Dendritic cell treated with granulocyte-macrophage colony-stimulating factor and Interleukin-4, amounts not matched to agents 40 ng/mL and 50 ng/mL, for 4 days (primary cell): ENCODE measurements around the gene AS3MT.
"Not testable (repeated sequence)": the region's sequence is repeated elsewhere in the genome, so short reads cannot be mapped to it uniquely, and the experiment has no call there.

Experiments
- H3K27ac Mint-ChIP-seq: one replicate; pipeline ENCODE4 v1.8.0; 2022; ENCODE audit warnings: mild to moderate bottlenecking, mixed read lengths
- H3K27me3 Mint-ChIP-seq: one replicate; pipeline ENCODE4 v1.8.0; 2022; ENCODE audit warnings: mild to moderate bottlenecking, mixed read lengths
- H3K36me3 Mint-ChIP-seq: one replicate; pipeline ENCODE4 v1.8.0; 2022; ENCODE audit warnings: low read depth, mixed read lengths
- H3K4me1 Mint-ChIP-seq: one replicate; pipeline ENCODE4 v1.8.0; 2022; ENCODE audit warnings: low read depth, mixed read lengths
- H3K4me3 Mint-ChIP-seq: one replicate; pipeline ENCODE4 v1.8.0; 2022; ENCODE audit warnings: mild to moderate bottlenecking, moderate library complexity, mixed read lengths
- H3K9me3 Mint-ChIP-seq: one replicate; pipeline ENCODE4 v1.8.0; 2022; ENCODE audit warnings: mixed read lengths
- intact Hi-C: fragments of 100-400 bp; cut with micrococcal nuclease; formaldehyde crosslinking; loops from one replicate; pipeline ENCODE4 v1.15.0; 2022

Gene AS3MT, protein sequence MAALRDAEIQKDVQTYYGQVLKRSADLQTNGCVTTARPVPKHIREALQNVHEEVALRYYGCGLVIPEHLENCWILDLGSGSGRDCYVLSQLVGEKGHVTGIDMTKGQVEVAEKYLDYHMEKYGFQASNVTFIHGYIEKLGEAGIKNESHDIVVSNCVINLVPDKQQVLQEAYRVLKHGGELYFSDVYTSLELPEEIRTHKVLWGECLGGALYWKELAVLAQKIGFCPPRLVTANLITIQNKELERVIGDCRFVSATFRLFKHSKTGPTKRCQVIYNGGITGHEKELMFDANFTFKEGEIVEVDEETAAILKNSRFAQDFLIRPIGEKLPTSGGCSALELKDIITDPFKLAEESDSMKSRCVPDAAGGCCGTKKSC

DNA sequence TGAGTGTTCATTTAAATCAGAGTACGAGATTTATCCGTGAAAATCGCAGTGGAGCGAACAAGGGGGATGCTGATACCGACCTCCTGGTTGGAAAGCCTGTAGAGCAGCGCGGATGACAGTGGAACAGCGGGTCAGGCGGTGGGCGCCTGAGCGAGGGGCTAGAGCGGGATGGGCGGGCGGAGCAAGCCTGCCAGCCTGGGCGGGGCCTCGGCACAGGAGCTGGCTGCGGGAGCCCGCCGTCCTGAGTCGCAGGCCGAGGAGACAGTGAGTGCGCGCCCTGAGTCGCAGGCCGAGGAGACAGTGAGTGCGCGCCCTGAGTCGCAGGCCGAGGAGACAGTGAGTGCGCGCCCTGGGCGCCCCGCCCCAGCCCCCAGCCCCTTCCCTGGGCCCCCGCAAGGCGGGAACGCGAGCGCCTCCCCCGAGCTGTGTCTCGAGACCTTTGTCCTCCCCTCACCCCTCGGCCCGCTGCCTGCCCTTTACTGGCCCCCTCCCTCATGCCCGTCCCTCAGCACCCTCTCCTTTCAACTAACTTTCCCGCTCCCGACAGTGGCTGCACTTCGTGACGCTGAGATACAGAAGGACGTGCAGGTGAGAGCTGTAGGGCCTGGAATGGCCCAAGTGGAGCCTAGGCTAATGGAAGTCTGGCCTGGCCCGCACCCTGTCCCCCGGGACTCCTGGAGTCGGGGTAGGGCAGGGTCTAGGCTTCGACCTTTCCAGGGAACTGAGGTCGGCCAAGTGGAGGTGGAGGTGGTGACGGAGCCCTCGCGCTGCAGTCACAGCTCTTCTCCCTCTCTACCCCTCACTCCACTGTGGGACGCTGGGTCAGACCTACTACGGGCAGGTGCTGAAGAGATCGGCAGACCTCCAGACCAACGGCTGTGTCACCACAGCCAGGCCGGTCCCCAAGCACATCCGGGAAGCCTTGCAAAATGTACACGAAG, at the start of gene AS3MT:
AS3MT (plus strand) TSS at position 213 of the 941 bp plus-strand sequence; CDS start at position 336, 123 bp downstream.
- H3K36me3 Mint-ChIP-seq, result peaks cover 11% of the 10 kb centered on the region
- H3K27ac Mint-ChIP-seq, result no peak within 1 kb of the TSS
- H3K27me3 Mint-ChIP-seq, result peaks cover 44% of the 10 kb centered on the region
- H3K4me3 Mint-ChIP-seq, result no peak within 1 kb of the TSS
- intact Hi-C loops, result no loop called here
- H3K4me1 Mint-ChIP-seq, result peaks cover 12% of the 10 kb centered on the region
- no peaks in the 10 kb centered on the region for H3K9me3 Mint-ChIP-seq

DNA sequence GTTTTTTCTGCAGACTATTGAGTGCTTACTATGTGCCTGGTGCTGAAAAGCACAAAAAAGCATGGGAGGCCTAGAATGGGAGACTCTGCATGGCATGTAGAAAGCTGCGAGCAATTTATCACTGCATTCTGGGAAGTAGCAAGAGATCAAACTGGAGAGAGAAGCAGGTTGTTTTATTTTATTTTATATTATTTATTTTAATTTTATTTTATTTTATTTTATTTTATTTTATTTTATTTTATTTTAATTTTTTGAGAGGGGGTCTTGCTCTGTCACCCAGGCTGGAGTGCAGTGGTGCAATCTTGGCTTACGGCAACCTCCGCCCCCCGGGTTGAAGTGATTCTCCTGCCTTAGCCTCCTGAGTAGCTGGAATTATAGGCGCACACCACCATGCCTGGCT, 49.3 kb upstream of the AS3MT start:
- Mint-ChIP-seq H3K4me1 (peaks cover 54% of the 10 kb centered on the region), H3K27ac (peak overlapping the region; percentile 95), H3K36me3 (peaks cover 12% of the 10 kb centered on the region)
- intact Hi-C loops, H3K9me3 Mint-ChIP-seq, H3K27me3 Mint-ChIP-seq, H3K4me3 Mint-ChIP-seq: not testable (repeated sequence)

DNA sequence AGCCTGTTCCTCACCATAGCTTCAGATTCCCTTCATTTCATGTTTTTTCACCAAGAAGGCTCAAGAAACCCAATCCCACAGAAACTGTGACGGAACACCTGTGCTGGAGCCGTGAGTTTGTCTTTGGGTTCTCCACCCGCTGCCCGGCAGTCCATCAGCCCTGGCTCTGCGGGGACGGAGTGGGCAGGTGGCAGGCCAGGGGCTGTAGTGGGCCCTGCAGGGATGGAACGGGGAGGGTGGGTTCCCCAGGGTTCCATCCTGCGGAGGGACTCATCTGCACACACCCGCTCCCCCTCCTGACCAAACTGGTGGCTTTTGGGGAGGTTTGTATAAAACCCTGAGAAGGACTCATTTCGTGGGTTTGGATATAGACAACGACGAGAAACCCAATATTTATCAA, 47.0 kb upstream of the AS3MT start:
- intact Hi-C loops, result no loop called here
- Mint-ChIP-seq H3K36me3 (no peaks in the 10 kb centered on the region), H3K4me3 (no peak overlapping the region), H3K27me3 (no peaks in the 10 kb centered on the region), H3K9me3 (no peaks in the 10 kb centered on the region), H3K27ac (peak overlapping the region; percentile 20), H3K4me1 (peaks cover 33% of the 10 kb centered on the region)

DNA sequence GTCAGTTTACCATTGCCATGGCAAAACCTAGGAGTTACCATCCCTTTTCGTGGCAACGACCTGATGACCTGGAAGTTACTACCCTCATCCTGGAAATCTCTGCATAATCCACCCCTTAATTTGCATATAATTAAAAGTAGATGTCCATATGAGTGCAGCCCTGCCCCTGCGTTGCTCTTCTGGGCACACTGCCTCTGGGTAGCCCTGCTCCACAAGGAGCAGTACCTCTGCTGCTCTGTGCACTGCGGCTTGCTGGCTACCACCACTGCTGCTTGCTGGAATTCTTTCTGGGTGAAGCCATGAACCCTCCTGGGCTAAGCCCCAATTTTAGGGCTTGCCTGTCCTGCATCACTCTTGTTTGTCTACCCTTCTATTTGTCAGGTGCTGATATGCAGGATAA, 44.6 kb upstream of the AS3MT start:
- intact Hi-C loops, result no loop called here
- H3K27ac Mint-ChIP-seq, result no peak overlapping the region
- peaks cover 12% of the 10 kb centered on the region for H3K4me1 Mint-ChIP-seq
- no peaks in the 10 kb centered on the region for H3K36me3 Mint-ChIP-seq
- H3K4me3 Mint-ChIP-seq, result no peak overlapping the region
- no peaks in the 10 kb centered on the region for H3K9me3 Mint-ChIP-seq
- H3K27me3 Mint-ChIP-seq, result no peaks in the 10 kb centered on the region

DNA sequence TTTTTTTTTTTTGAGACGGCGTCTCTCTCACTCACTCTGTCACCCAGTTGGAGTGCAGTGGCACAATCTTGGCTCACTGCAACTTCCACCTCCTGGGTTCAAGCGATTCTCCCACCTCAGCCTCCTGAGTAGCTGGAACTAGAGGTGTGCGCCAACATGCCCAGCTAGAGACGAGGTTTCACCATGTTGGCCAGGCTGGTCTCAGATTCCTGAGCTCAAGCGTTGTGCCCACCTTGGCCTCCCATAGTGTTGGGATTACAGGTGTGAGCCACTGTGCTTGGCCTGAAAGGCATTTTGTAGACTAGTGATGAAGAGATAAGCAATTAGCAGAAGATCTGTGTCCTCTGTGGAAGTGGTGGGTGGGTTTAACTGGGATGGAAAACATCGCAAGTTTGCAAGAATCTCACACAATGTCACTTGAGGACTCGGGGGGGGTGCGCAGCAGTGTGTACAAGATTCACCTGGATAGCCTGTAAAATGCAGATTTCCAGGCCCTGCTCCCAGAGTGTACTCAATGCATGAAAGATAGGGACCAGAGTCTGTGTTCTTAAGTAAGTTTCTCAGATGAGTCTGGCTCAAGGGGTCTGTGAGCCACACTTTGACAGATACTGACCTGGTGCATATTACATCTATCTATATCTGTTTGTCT, 43.0 kb upstream of the AS3MT start:
- H3K4me1 Mint-ChIP-seq, result peaks cover 2% of the 10 kb centered on the region
- H3K36me3 Mint-ChIP-seq, result no peaks in the 10 kb centered on the region
- no peak overlapping the region for H3K27ac Mint-ChIP-seq
- intact Hi-C loops, result no loop called here
- no peaks in the 10 kb centered on the region for H3K9me3 Mint-ChIP-seq
- H3K4me3 Mint-ChIP-seq, result no peak overlapping the region
- peaks cover 5% of the 10 kb centered on the region for H3K27me3 Mint-ChIP-seq

DNA sequence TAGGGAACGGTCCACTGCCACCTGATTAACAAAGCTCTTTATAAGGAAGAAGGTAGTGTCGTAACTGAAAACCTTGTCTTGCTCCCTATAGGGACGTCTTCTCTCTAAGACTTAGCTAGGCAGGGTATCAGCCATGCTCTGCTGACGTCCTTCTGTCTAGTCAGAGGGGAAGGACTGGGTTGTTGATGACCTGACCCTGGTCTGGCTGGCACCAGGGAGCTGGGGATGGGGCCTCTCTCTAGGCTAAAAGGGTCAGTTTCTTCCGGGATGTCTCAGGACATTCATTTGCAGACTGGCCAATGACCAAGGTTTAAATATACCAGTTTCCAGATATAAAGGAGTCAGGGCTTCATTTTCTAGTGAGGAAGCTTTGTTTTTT, 41.7 kb upstream of the AS3MT start:
- peaks cover 5% of the 10 kb centered on the region for H3K27me3 Mint-ChIP-seq
- H3K27ac Mint-ChIP-seq, result no peak overlapping the region
- no peaks in the 10 kb centered on the region for H3K9me3 Mint-ChIP-seq
- intact Hi-C loops, result no loop called here
- H3K36me3 Mint-ChIP-seq, result no peaks in the 10 kb centered on the region
- H3K4me1 Mint-ChIP-seq, result no peaks in the 10 kb centered on the region
- H3K4me3 Mint-ChIP-seq, result no peak overlapping the region

DNA sequence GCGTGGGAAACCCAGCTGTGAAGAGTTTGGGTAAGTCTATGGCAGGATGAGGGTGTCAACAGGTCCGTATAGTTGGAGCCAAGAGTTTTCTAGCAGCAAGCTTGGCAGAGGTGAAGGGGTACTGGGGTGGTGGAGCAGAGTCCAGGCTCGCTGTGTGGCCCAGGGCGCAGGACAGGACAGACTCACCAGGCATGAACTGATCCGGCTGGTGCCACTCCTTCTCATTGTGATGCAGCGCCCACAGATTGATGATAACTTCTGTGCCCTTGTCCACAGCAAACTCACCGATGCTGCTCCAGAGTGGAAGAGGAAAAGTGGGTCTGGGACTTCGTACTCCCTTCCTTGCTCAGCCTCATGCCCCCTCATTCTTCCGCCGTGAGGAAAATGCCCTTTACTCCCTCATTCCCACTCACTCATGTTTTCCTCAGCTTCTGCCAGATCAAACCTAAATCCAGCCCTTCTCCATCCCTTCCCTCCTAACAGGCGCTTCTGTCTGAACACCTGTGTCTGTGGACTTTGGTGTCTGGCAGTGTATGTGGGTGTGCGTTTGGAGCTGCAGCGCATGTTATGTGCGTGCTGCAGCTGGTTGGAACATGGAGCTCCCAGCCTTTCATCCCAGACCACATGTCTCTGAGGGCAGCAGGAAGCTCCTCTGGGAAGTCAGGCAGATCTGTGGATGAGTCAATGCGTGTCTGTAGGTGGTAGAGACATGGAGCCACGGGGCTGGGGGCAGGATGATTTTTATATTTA, 37.8 kb upstream of the AS3MT start:
- H3K36me3 Mint-ChIP-seq, result no peaks in the 10 kb centered on the region

DNA sequence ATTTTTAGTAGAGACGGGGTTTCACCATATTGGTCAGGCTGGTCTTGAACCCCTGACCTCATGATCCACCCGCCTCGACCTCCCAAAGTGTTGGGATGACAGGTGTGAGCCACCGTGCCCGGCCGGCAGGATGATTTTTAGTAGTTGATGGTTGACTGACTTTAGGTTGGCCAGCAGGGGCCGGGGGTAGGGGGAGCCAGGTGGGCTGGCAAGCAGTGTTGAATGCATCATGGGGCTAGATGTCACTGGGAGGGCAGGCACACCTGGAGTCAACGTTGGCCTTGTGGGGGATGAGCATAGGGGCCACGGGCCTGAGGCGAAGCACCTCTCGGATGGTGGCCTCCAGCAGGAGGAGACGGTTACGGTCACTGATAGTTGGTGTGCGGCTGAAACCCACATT, 37.0 kb upstream of the AS3MT start:
- H3K27ac Mint-ChIP-seq, result no peak overlapping the region
- H3K9me3 Mint-ChIP-seq, result peaks cover 3% of the 10 kb centered on the region
- peaks cover 10% of the 10 kb centered on the region for H3K4me1 Mint-ChIP-seq
- intact Hi-C loops, result loop anchor here (10.0 kb wide), 2 partner anchors 413 to 503 kb away; partner anchors contain the start of gene RPEL1
- no peak overlapping the region for H3K4me3 Mint-ChIP-seq
- no peaks in the 10 kb centered on the region for H3K36me3 Mint-ChIP-seq
- H3K27me3 Mint-ChIP-seq, result peaks cover 10% of the 10 kb centered on the region

More for the DNA sequence above, 37.8 kb upstream of the AS3MT start:
- H3K9me3 Mint-ChIP-seq, result no peaks in the 10 kb centered on the region
- intact Hi-C loops, result loop anchor here (10.0 kb wide), 2 partner anchors 413 to 503 kb away; partner anchors contain the start of gene RPEL1
- H3K4me1 Mint-ChIP-seq, result peaks cover 10% of the 10 kb centered on the region
- no peak overlapping the region for H3K27ac Mint-ChIP-seq
- peaks cover 10% of the 10 kb centered on the region for H3K27me3 Mint-ChIP-seq
- H3K4me3 Mint-ChIP-seq, result no peak overlapping the region

DNA sequence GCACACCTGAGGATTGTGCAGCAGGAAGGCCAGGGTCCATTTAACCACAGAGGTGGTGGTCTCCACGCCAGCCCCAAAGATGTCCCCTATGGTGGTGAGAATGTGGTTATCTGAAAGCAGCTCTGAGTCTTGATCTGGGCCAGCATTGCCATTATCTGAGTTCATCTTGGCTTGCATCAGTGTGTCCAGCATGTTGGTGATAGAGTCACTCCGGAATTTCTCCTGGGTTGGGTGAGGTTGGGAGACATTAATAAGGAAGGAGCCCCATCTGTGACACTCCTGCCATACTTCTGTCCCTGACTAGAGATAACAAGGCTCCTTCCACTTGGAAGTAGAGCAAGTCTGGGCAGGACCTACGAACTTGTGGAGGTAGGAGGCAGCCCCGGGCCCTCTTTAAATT, 36.3 kb upstream of the AS3MT start:
- H3K36me3 Mint-ChIP-seq, result peaks cover 6% of the 10 kb centered on the region
- intact Hi-C loops, result loop anchor here (10.0 kb wide), 2 partner anchors 412 to 502 kb away; partner anchors contain the start of gene RPEL1
- no peak overlapping the region for H3K4me3 Mint-ChIP-seq
- H3K27me3 Mint-ChIP-seq, result peaks cover 10% of the 10 kb centered on the region
- H3K9me3 Mint-ChIP-seq, result peaks cover 11% of the 10 kb centered on the region
- H3K4me1 Mint-ChIP-seq, result peaks cover 10% of the 10 kb centered on the region
- H3K27ac Mint-ChIP-seq, result no peak overlapping the region

DNA sequence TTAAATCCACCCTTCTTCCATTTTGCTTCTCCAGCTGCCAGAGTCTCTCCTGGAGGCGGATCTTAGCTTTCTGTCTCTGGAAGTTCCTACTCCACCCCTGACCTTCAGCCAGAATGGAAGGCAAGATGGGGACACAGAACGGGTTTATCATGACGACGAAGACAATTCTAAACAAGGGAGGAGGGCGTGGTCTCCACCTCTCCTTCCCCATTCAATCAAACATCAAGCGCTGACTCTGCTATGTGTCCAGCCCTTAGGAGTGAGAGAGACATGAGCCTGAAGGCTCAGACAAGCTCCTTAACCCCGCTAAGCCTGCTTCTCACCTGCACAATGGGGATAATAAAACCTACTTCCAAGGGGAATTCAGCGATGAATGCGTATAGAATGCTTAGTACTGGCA, 35.1 kb upstream of the AS3MT start:
- H3K27me3 Mint-ChIP-seq, result peaks cover 10% of the 10 kb centered on the region
- peak overlapping the region; percentile 39 for H3K27ac Mint-ChIP-seq
- peaks cover 10% of the 10 kb centered on the region for H3K36me3 Mint-ChIP-seq
- peaks cover 22% of the 10 kb centered on the region for H3K9me3 Mint-ChIP-seq
- H3K4me1 Mint-ChIP-seq, result peaks cover 10% of the 10 kb centered on the region
- no peak overlapping the region for H3K4me3 Mint-ChIP-seq
- intact Hi-C loops, result loop anchor here (10.0 kb wide), 2 partner anchors 411 to 501 kb away; partner anchors contain the start of gene RPEL1

DNA sequence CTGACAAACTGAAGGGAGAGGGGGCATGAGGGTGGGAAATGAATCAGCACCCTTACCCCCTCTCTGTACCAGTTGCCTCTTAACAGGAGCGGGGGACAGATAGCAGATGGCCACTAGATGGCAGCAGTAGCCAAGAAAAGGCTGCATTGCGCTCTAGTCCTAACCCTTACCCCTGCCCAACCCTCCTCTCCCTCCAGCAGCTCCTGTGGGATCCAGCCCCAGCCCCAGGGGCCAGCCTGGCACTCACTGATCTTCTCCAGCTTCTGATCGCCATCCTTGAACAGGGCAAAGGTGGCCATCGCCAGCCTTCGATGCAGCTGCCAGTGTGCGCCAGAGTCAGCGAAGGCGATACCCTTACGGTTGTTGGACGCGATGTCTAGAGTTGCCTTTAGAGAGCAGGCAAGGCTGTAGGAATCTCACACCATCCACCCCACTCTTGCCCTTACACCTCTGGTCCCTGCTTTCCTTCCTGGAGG, 34.2 kb upstream of the AS3MT start:
- peaks cover 10% of the 10 kb centered on the region for H3K36me3 Mint-ChIP-seq
- no peak overlapping the region for H3K27ac Mint-ChIP-seq
- intact Hi-C loops, result loop anchor here (1.0 to 10.0 kb wide), 3 partner anchors 66 to 500 kb away; partner anchors contain the start of gene RPEL1
- no peak overlapping the region for H3K4me3 Mint-ChIP-seq
- peaks cover 26% of the 10 kb centered on the region for H3K9me3 Mint-ChIP-seq
- H3K27me3 Mint-ChIP-seq, result peaks cover 11% of the 10 kb centered on the region
- H3K4me1 Mint-ChIP-seq, result peaks cover 10% of the 10 kb centered on the region

DNA sequence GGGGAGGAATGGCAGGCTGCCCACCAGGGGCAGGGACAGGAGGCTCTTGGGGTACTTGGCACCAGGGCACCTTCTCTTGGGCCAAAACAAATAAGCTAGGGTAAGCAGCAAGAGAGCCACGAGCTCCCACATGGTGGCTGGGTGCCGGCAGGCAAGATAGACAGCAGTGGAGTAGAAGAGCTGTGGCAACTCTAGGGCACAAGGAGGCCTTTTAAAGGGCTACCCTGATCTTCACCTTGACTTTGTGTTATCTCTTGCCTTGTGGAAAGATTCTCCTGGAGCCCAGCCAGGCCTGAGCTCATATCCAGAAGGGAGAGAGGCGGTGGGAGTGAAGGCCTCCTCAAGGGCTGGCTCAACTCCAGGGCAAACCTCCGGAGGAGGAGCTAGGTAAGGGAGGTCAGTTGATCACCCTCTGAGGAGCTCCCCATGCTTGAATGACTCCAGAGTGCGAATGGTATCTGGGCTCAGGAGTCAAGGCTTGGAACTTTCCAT, 32.0 kb upstream of the AS3MT start, which contains the start of gene CYP17A1:
CYP17A1 (minus strand) TSS at position 184 of the 492 bp plus-strand sequence; CDS start at position 132, 52 bp downstream.
- H3K36me3 Mint-ChIP-seq, result peaks cover 10% of the 10 kb centered on the region
- H3K27ac Mint-ChIP-seq, result no peak within 1 kb of the TSS
- H3K9me3 Mint-ChIP-seq, result peaks cover 26% of the 10 kb centered on the region
- peaks cover 10% of the 10 kb centered on the region for H3K4me1 Mint-ChIP-seq
- peaks cover 9% of the 10 kb centered on the region for H3K27me3 Mint-ChIP-seq
- H3K4me3 Mint-ChIP-seq, result no peak within 1 kb of the TSS
- intact Hi-C loops, result loop anchor here (10.0 kb wide), 2 partner anchors 408 to 498 kb away; partner anchors contain the start of gene RPEL1
